Measurements from ENCODE around the gene FLNB. TPM values are rescaled to one million over a fixed set of nuclear protein-coding genes. Genes with fewer than 3 reads are reported as not detected.

FLNB gene
- total RNA-seq, 1 donor from 2014 or later = 32.0 TPM

DNA sequence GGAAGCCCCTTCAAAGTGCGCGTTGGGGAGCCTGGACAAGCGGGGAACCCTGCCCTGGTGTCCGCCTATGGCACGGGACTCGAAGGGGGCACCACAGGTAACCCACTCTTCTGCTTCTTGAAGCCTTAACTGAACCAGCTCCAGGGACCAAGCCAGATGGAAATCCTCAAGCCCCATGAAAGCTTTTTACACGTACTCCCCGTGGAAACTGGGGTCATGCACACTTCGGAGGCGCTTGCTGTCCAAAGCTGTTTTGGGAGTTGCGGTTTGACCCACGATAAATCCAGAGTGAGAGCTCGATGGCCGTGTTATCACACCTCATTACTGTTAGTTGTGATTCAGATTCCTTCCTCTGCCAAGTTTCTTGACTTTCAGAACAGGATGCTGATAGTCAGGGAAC lies 155.0 kb downstream of the FLNB start:
- Histone ChIP-seq H3K4me1 (peaks cover 17% of the 10 kb centered on the region), H3K4me2 (no peak overlapping the region), H3K4me3 (no peak overlapping the region), H3K36me3 (no peaks in the 10 kb centered on the region), H3K9ac (no peak overlapping the region), H3K79me2 (ENCODE audit: low read depth) (no peaks in the 10 kb centered on the region), H3K9me3 (ENCODE audit: low read depth) (no peaks in the 10 kb centered on the region), H3K27ac (no peak overlapping the region), H3F3A (ENCODE audit: low read depth) (peaks cover 4% of the 10 kb centered on the region), H4K20me1 (ENCODE audit: low read depth) (no peaks in the 10 kb centered on the region), H2AFZ (replicated peaks) (no peak overlapping the region), H3K27me3 (no peaks in the 10 kb centered on the region)
- peaks cover 3% of the 10 kb centered on the region for H3K27me3 Mint-ChIP-seq (ENCODE audit: insufficient read depth, low read depth)
- peaks cover 17% of the 10 kb centered on the region for H3K36me3 Mint-ChIP-seq
- no peak overlapping the region for H3K4me3 Mint-ChIP-seq
- peaks cover 28% of the 10 kb centered on the region for H3K4me1 Mint-ChIP-seq
- H3K27ac Mint-ChIP-seq = no peak overlapping the region
- TF ChIP-seq EZH2phosphoT487 (IDR thresholded peaks at IDR 0.05) (no peak), EZH2 (IDR thresholded peaks at IDR 0.05) (no peak)
- TF ChIP-seq, protein P1, sequence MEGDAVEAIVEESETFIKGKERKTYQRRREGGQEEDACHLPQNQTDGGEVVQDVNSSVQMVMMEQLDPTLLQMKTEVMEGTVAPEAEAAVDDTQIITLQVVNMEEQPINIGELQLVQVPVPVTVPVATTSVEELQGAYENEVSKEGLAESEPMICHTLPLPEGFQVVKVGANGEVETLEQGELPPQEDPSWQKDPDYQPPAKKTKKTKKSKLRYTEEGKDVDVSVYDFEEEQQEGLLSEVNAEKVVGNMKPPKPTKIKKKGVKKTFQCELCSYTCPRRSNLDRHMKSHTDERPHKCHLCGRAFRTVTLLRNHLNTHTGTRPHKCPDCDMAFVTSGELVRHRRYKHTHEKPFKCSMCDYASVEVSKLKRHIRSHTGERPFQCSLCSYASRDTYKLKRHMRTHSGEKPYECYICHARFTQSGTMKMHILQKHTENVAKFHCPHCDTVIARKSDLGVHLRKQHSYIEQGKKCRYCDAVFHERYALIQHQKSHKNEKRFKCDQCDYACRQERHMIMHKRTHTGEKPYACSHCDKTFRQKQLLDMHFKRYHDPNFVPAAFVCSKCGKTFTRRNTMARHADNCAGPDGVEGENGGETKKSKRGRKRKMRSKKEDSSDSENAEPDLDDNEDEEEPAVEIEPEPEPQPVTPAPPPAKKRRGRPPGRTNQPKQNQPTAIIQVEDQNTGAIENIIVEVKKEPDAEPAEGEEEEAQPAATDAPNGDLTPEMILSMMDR (IDR thresholded peaks at IDR 0.05) = no peak
- H3K9me3 Mint-ChIP-seq = no peaks in the 10 kb centered on the region
- DNase-seq (ENCODE audit: low spot score) = no peak

GRCh38 chr3:58164199-58164879 lies 156.1 kb downstream of the FLNB start:
- Histone ChIP-seq H3K79me2 (ENCODE audit: low read depth) (no peaks in the 10 kb centered on the region), H3K4me3 (no peak overlapping the region), H3K4me2 (no peak overlapping the region), H3F3A (ENCODE audit: low read depth) (peaks cover 4% of the 10 kb centered on the region), H3K9me3 (ENCODE audit: low read depth) (no peaks in the 10 kb centered on the region), H3K27ac (no peak overlapping the region), H4K20me1 (ENCODE audit: low read depth) (no peaks in the 10 kb centered on the region), H2AFZ (replicated peaks) (no peak overlapping the region), H3K9ac (no peak overlapping the region), H3K27me3 (no peaks in the 10 kb centered on the region), H3K36me3 (no peaks in the 10 kb centered on the region), H3K4me1 (peaks cover 17% of the 10 kb centered on the region)
- Mint-ChIP-seq H3K9me3 (no peaks in the 10 kb centered on the region), H3K27ac (no peak overlapping the region), H3K4me3 (no peak overlapping the region), H3K36me3 (peaks cover 21% of the 10 kb centered on the region), H3K4me1 (peaks cover 21% of the 10 kb centered on the region), H3K27me3 (ENCODE audit: insufficient read depth, low read depth) (peaks cover 2% of the 10 kb centered on the region)
- DNase-seq (ENCODE audit: low spot score) = no peak
- TF ChIP-seq EZH2 (IDR thresholded peaks at IDR 0.05) (no peak), EZH2phosphoT487 (IDR thresholded peaks at IDR 0.05) (no peak)
- TF ChIP-seq, protein P1 (IDR thresholded peaks at IDR 0.05) = no peak

GRCh38 chr3:58164906-58165821 lies 156.9 kb downstream of the FLNB start:
- Mint-ChIP-seq H3K27me3 (ENCODE audit: insufficient read depth, low read depth) (peaks cover 2% of the 10 kb centered on the region), H3K9me3 (no peaks in the 10 kb centered on the region), H3K27ac (peak overlapping the region; percentile 90), H3K4me3 (no peak overlapping the region), H3K36me3 (peaks cover 22% of the 10 kb centered on the region), H3K4me1 (peaks cover 21% of the 10 kb centered on the region)
- H3K9me3 ChIP-seq (ENCODE audit: low read depth) = no peaks in the 10 kb centered on the region
- no peaks in the 10 kb centered on the region for H4K20me1 ChIP-seq (ENCODE audit: low read depth)
- H3K27ac ChIP-seq = peak overlapping the region; percentile 89
- H3K27me3 ChIP-seq = no peaks in the 10 kb centered on the region
- no peak overlapping the region for H3K4me3 ChIP-seq
- no peak overlapping the region for H3K9ac ChIP-seq
- H3K36me3 ChIP-seq = no peaks in the 10 kb centered on the region
- DNase-seq (ENCODE audit: low spot score) = peak; percentile 74
- TF ChIP-seq EZH2phosphoT487 (IDR thresholded peaks at IDR 0.05) (no peak), EZH2 (IDR thresholded peaks at IDR 0.05) (no peak)
- TF ChIP-seq, protein P1 (IDR thresholded peaks at IDR 0.05) = no peak
- peaks cover 17% of the 10 kb centered on the region for H3K4me1 ChIP-seq
- peaks cover 4% of the 10 kb centered on the region for H3F3A ChIP-seq (ENCODE audit: low read depth)
- H2AFZ ChIP-seq (replicated peaks) = no peak overlapping the region
- peak overlapping the region; percentile 34 for H3K4me2 ChIP-seq
- H3K79me2 ChIP-seq (ENCODE audit: low read depth) = no peaks in the 10 kb centered on the region
